WTC11 (cell line): ENCODE data around the gene PIM2. TPM values are rescaled to one million over a fixed set of nuclear protein-coding genes. Genes with fewer than 3 reads are reported as not detected.

Experiments
- ATAC-seq: fragments of 200-7000 bp; cut with Tn5 transposase; 2 replicates; pipeline ENCODE4 v1.10.0; 2021; ENCODE audit warnings: mild to moderate bottlenecking, moderate library complexity
- CTCF ChIA-PET: fragments of 300-600 bp; sonication (Branson Sonifier 250); formaldehyde crosslinking; loops from one replicate; lab custom pipeline; 2021; ENCODE audit warnings: antibody characterized with exemption; lab: Charles Lee
- POLR2A ChIA-PET: fragments of 350-600 bp; sonication (Branson Sonifier 250); formaldehyde crosslinking; loops from one replicate; lab custom pipeline; 2021; ENCODE audit warnings: antibody characterized with exemption; lab: Charles Lee
- DNase-seq: peaks from one replicate; pipeline ENCODE4 v3.0.0; 2021; ENCODE audit warnings: low spot score
- H3K27ac Mint-ChIP-seq: 2 replicates; pipeline ENCODE4 v1.8.0; 2021; ENCODE audit warnings: mixed read lengths
- H3K27me3 Mint-ChIP-seq: 2 replicates; pipeline ENCODE4 v1.8.0; 2021; ENCODE audit warnings: low read depth, mild to moderate bottlenecking, moderate library complexity, mixed read lengths
- H3K36me3 Mint-ChIP-seq: 2 replicates; pipeline ENCODE4 v1.8.0; 2021; ENCODE audit warnings: mixed read lengths
- H3K4me1 Mint-ChIP-seq: 2 replicates; pipeline ENCODE4 v1.8.0; 2022; ENCODE audit warnings: mixed read lengths
- H3K4me3 Mint-ChIP-seq: 2 replicates; pipeline ENCODE4 v1.8.0; 2021; ENCODE audit warnings: mild to moderate bottlenecking, moderate library complexity, mixed read lengths
- H3K9me3 Mint-ChIP-seq: 2 replicates; pipeline ENCODE4 v1.8.0; 2021; ENCODE audit warnings: mixed read lengths
- CREB1 ChIP-seq: sonication (generic); formaldehyde crosslinking; IDR thresholded peaks from 2 replicates; pipeline ENCODE4 v1.8.0; 2023; ENCODE audit warnings: mild to moderate bottlenecking, missing genetic modification reagents
- FOXK1 ChIP-seq: sonication (generic); formaldehyde crosslinking; IDR thresholded peaks from 2 replicates; pipeline ENCODE4 v1.8.0; 2022; ENCODE audit warnings: mild to moderate bottlenecking, moderate library complexity, missing genetic modification reagents
- IRF2 ChIP-seq: sonication (generic); formaldehyde crosslinking; IDR thresholded peaks from 2 replicates; pipeline ENCODE4 v1.8.0; 2022; ENCODE audit warnings: low read depth, missing genetic modification reagents, borderline replicate concordance
- MXD4 ChIP-seq: fragments of 250-450 bp; sonication (Bioruptor Pico); IDR thresholded peaks from 2 replicates; pipeline ENCODE4 v1.8.0; 2021; ENCODE audit warnings: mild to moderate bottlenecking, moderate library complexity, borderline replicate concordance
- SP1 ChIP-seq: sonication (generic); formaldehyde crosslinking; conservative IDR thresholded peaks from 2 replicates; pipeline ENCODE4 v1.8.1; 2022; ENCODE audit warnings: missing genetic modification reagents
- ZNF219 ChIP-seq: sonication (generic); formaldehyde crosslinking; IDR thresholded peaks from 2 replicates; pipeline ENCODE4 v1.8.0; 2023; ENCODE audit warnings: missing genetic modification reagents, mild to moderate bottlenecking, borderline replicate concordance
- ZNF263 ChIP-seq: sonication (generic); formaldehyde crosslinking; IDR thresholded peaks from 2 replicates; pipeline ENCODE4 v1.8.1; 2022; ENCODE audit warnings: low read depth, mild to moderate bottlenecking, moderate library complexity, missing genetic modification reagents
- total RNA-seq: library from RNA; stranded (reverse); gene quantifications from 3 replicates; pipeline ENCODE4 v1.2.3, GENCODE V29; 2021
- TF ChIP-seq, protein P1 (sequence below): sonication (generic); formaldehyde crosslinking; IDR thresholded peaks from 2 replicates; pipeline ENCODE4 v1.8.1; 2022; ENCODE audit warnings: mild to moderate bottlenecking, missing genetic modification reagents, moderate library complexity, borderline replicate concordance
- TF ChIP-seq, protein P2 (sequence below): sonication (generic); formaldehyde crosslinking; IDR thresholded peaks from 2 replicates; pipeline ENCODE4 v1.8.1; 2022; ENCODE audit warnings: mild to moderate bottlenecking, moderate library complexity, missing genetic modification reagents
- TF ChIP-seq, protein P3 (sequence below): sonication (generic); formaldehyde crosslinking; IDR thresholded peaks from 2 replicates; pipeline ENCODE4 v1.8.1; 2022; ENCODE audit warnings: missing genetic modification reagents, borderline replicate concordance
- TF ChIP-seq, protein P4 (sequence below): sonication (generic); formaldehyde crosslinking; IDR thresholded peaks from 2 replicates; pipeline ENCODE4 v1.8.1; 2023; ENCODE audit warnings: mild to moderate bottlenecking, moderate library complexity, missing genetic modification reagents
- TF ChIP-seq, protein P5 (sequence below): sonication (generic); formaldehyde crosslinking; IDR thresholded peaks from 2 replicates; pipeline ENCODE4 v1.8.0; 2022; ENCODE audit warnings: mild to moderate bottlenecking, missing genetic modification reagents

The PIM2 gene
- total RNA-seq, 1 experiment from 2014 or later = 146 TPM

DNA sequence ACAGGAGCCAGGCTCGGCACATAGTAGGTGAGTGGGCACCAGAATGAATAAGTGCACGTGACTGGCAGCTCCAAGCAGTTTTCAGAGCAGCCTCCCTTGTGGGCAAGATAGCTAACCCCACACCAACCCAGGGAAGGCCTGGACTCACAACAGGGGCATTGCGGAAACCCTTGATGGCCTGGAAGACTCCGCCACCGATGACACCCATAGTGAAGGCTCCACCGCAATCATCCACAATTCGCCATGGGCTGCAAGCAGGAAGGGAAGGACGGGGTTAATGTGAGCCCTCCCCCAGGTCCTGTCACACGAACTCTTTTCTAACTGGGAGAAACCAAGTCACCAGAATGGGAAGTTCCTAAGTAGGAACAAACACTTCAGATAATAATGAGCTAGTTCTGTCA, 22.2 kb downstream of the PIM2 start (continued):
- TF ChIP-seq, protein P1, sequence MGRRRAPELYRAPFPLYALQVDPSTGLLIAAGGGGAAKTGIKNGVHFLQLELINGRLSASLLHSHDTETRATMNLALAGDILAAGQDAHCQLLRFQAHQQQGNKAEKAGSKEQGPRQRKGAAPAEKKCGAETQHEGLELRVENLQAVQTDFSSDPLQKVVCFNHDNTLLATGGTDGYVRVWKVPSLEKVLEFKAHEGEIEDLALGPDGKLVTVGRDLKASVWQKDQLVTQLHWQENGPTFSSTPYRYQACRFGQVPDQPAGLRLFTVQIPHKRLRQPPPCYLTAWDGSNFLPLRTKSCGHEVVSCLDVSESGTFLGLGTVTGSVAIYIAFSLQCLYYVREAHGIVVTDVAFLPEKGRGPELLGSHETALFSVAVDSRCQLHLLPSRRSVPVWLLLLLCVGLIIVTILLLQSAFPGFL (CRISPR knock-in tag) = no peak
- TF ChIP-seq, protein P2, sequence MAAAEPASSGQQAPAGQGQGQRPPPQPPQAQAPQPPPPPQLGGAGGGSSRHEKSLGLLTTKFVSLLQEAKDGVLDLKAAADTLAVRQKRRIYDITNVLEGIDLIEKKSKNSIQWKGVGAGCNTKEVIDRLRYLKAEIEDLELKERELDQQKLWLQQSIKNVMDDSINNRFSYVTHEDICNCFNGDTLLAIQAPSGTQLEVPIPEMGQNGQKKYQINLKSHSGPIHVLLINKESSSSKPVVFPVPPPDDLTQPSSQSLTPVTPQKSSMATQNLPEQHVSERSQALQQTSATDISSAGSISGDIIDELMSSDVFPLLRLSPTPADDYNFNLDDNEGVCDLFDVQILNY = no peak

DNA sequence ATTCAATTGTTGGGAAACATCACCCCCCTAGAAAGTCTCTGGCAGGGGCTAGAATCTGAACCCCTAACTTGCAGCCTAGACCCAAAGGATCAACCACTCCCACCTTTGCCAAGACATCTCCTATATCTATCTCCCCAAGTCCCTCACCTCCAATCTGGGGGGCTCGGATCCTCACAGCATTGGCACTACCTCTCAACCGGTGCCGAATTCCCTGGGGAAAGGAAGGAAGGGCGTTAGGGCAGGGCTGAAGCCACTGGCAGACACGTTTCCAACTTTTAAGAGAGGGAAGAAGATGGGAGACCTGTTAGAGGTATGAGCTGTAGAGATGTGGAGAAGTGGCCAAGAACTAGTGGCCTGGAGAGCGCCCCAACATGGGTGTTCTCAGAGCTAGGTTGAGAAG, 23.9 kb downstream of the PIM2 start:
- peaks cover 4% of the 10 kb centered on the region; the same call in 1 of the 2 replicates for H3K27me3 Mint-ChIP-seq
- H3K9me3 Mint-ChIP-seq = no peaks in the 10 kb centered on the region
- peak overlapping the region; percentile 39 for H3K4me3 Mint-ChIP-seq
- DNase-seq = no peak
- ChIA-PET POLR2A (no interaction called here), CTCF (no interaction called here)
- H3K27ac Mint-ChIP-seq = no peak overlapping the region
- no peak for ATAC-seq
- H3K4me1 Mint-ChIP-seq = peaks cover 18% of the 10 kb centered on the region
- peaks cover 10% of the 10 kb centered on the region; the same call in 1 of the 2 replicates for H3K36me3 Mint-ChIP-seq
- TF ChIP-seq FOXK1 (CRISPR knock-in tag) = no peak
- TF ChIP-seq, protein P3, sequence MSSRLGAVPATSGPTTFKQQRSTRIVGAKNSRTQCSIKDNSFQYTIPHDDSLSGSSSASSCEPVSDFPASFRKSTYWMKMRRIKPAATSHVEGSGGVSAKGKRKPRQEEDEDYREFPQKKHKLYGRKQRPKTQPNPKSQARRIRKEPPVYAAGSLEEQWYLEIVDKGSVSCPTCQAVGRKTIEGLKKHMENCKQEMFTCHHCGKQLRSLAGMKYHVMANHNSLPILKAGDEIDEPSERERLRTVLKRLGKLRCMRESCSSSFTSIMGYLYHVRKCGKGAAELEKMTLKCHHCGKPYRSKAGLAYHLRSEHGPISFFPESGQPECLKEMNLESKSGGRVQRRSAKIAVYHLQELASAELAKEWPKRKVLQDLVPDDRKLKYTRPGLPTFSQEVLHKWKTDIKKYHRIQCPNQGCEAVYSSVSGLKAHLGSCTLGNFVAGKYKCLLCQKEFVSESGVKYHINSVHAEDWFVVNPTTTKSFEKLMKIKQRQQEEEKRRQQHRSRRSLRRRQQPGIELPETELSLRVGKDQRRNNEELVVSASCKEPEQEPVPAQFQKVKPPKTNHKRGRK = no peak
- TF ChIP-seq, protein P4, sequence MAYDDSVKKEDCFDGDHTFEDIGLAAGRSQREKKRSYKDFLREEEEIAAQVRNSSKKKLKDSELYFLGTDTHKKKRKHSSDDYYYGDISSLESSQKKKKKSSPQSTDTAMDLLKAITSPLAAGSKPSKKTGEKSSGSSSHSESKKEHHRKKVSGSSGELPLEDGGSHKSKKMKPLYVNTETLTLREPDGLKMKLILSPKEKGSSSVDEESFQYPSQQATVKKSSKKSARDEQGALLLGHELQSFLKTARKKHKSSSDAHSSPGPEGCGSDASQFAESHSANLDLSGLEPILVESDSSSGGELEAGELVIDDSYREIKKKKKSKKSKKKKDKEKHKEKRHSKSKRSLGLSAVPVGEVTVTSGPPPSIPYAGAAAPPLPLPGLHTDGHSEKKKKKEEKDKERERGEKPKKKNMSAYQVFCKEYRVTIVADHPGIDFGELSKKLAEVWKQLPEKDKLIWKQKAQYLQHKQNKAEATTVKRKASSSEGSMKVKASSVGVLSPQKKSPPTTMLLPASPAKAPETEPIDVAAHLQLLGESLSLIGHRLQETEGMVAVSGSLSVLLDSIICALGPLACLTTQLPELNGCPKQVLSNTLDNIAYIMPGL = no peak
- TF ChIP-seq IRF2 (CRISPR knock-in tag) = no peak
- TF ChIP-seq CREB1 (CRISPR knock-in tag) = no peak
- no peak for TF ChIP-seq MXD4 (CRISPR knock-in tag)
- TF ChIP-seq ZNF263 (CRISPR knock-in tag) = no peak

DNA sequence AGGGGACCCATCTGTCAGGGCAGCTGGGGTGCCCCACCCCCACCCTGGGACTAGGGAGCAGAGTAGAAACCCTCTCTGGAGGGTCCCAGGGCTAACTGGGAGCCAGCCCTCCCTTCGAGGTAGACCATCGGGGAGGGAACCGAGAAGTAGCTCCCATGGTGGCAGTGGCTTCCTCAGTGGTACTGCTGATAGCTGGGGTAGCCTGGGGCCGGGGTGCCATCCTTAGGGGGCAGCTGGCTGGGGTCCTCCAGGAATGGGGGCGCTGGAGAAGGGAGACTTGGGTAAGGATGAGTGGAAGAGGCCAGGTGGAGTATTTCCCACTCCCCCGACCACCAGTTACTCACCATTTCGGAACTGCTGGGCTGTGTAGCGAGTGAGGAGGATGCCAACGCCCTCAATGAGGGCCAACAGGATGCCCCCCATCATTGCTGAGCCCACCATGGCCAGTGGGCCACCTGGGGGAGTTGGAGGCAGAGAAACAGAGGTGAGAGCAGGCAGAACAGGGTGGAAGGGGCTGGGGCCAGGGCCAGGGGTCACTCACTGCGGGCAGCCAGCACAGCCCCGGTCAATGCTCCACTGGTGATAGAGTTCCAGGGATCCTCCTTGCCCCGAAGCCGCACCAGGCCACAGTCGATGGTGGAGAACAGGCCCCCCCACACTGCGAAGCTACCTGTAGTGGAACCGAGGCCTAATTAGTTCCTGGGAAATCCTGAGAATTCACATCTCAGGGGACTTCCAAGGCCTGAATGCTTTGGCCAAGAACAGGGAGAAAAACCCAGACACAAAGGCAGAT, 25.1 kb downstream of the PIM2 start:
- ATAC-seq (no peak), DNase-seq (no peak)
- peaks cover 8% of the 10 kb centered on the region; the same call in 1 of the 2 replicates for H3K36me3 Mint-ChIP-seq
- ChIA-PET CTCF (no interaction called here), POLR2A (no interaction called here)
- peaks cover 22% of the 10 kb centered on the region for H3K4me1 Mint-ChIP-seq
- TF ChIP-seq ZNF219 (CRISPR knock-in tag) = no peak
- no peak for TF ChIP-seq FOXK1 (CRISPR knock-in tag)
- TF ChIP-seq SP1 (CRISPR knock-in tag) = no peak
- TF ChIP-seq, protein P5, sequence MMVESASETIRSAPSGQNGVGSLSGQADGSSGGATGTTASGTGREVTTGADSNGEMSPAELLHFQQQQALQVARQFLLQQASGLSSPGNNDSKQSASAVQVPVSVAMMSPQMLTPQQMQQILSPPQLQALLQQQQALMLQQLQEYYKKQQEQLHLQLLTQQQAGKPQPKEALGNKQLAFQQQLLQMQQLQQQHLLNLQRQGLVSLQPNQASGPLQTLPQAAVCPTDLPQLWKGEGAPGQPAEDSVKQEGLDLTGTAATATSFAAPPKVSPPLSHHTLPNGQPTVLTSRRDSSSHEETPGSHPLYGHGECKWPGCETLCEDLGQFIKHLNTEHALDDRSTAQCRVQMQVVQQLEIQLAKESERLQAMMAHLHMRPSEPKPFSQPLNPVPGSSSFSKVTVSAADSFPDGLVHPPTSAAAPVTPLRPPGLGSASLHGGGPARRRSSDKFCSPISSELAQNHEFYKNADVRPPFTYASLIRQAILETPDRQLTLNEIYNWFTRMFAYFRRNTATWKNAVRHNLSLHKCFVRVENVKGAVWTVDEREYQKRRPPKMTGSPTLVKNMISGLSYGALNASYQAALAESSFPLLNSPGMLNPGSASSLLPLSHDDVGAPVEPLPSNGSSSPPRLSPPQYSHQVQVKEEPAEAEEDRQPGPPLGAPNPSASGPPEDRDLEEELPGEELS (CRISPR knock-in tag) = no peak
- H3K4me3 Mint-ChIP-seq = no peak overlapping the region
- H3K27me3 Mint-ChIP-seq = peaks cover 4% of the 10 kb centered on the region; the same call in 1 of the 2 replicates
- H3K9me3 Mint-ChIP-seq = no peaks in the 10 kb centered on the region
- H3K27ac Mint-ChIP-seq = no peak overlapping the region
